ENCODE measurements around the gene FGF19.
A peak's percentile ranks its signal among the peaks of the same experiment; 100 is the strongest.

FGF19 gene
- 0 reads per million in 18 experiments for total RNA-seq

- DNase-seq = no peak
Measured at GRCh38 chr11:69703768-69704507, at the start of gene FGF19. FGF19 (minus strand) TSS chr11:69704022; CDS start chr11:69703876, 146 bp downstream.

GRCh38 chr11:69752890-69753289 is 49.1 kb upstream of the FGF19 start:
- no peak for DNase-seq

- no peak for DNase-seq
Measured at GRCh38 chr11:69750875-69751597, 47.2 kb upstream of the FGF19 start.

- DNase-seq = no peak
Measured at GRCh38 chr11:69750108-69750850, 46.5 kb upstream of the FGF19 start.

GRCh38 chr11:69748637-69749036 is 44.8 kb upstream of the FGF19 start:
- DNase-seq = no peak

GRCh38 chr11:69746752-69747742 is 43.2 kb upstream of the FGF19 start:
- no peak for DNase-seq

- DNase-seq = no peak
Measured at GRCh38 chr11:69746140-69746539, 42.3 kb upstream of the FGF19 start.

- no peak for DNase-seq
Measured at GRCh38 chr11:69745201-69745600, 41.4 kb upstream of the FGF19 start.

GRCh38 chr11:69744435-69744834 is 40.6 kb upstream of the FGF19 start:
- DNase-seq = no peak

GRCh38 chr11:69734841-69735240 is 31.0 kb upstream of the FGF19 start:
- no peak for DNase-seq

GRCh38 chr11:69734367-69734766 is 30.5 kb upstream of the FGF19 start:
- no peak for DNase-seq

GRCh38 chr11:69732910-69733309 is 29.1 kb upstream of the FGF19 start:
- DNase-seq = no peak

GRCh38 chr11:69731110-69731509 is 27.3 kb upstream of the FGF19 start:
- DNase-seq = no peak

- no peak for DNase-seq
Measured at GRCh38 chr11:69730500-69730899, 26.7 kb upstream of the FGF19 start.

- no peak for DNase-seq
Measured at GRCh38 chr11:69729252-69729651, 25.4 kb upstream of the FGF19 start.

- no peak for DNase-seq
Measured at GRCh38 chr11:69727266-69727665, 23.4 kb upstream of the FGF19 start.

GRCh38 chr11:69726481-69726880 is 22.7 kb upstream of the FGF19 start:
- DNase-seq = no peak

GRCh38 chr11:69726019-69726418 is 22.2 kb upstream of the FGF19 start:
- DNase-seq = no peak

GRCh38 chr11:69721745-69722144 is 17.9 kb upstream of the FGF19 start:
- no peak for DNase-seq

GRCh38 chr11:69721106-69721505 is 17.3 kb upstream of the FGF19 start:
- no peak for DNase-seq

- DNase-seq = no peak
Measured at GRCh38 chr11:69718912-69719311, 15.1 kb upstream of the FGF19 start.

GRCh38 chr11:69718147-69718546 is 14.3 kb upstream of the FGF19 start:
- DNase-seq = peak in 1 of 2 donors; percentile 11
